ENCODE data around the gene RNF135.
"Not testable (repeated sequence)": the region's sequence is repeated elsewhere in the genome, so short reads cannot be mapped to it uniquely, and the experiment has no call there.

The RNF135 gene, protein sequence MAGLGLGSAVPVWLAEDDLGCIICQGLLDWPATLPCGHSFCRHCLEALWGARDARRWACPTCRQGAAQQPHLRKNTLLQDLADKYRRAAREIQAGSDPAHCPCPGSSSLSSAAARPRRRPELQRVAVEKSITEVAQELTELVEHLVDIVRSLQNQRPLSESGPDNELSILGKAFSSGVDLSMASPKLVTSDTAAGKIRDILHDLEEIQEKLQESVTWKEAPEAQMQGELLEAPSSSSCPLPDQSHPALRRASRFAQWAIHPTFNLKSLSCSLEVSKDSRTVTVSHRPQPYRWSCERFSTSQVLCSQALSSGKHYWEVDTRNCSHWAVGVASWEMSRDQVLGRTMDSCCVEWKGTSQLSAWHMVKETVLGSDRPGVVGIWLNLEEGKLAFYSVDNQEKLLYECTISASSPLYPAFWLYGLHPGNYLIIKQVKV

DNA sequence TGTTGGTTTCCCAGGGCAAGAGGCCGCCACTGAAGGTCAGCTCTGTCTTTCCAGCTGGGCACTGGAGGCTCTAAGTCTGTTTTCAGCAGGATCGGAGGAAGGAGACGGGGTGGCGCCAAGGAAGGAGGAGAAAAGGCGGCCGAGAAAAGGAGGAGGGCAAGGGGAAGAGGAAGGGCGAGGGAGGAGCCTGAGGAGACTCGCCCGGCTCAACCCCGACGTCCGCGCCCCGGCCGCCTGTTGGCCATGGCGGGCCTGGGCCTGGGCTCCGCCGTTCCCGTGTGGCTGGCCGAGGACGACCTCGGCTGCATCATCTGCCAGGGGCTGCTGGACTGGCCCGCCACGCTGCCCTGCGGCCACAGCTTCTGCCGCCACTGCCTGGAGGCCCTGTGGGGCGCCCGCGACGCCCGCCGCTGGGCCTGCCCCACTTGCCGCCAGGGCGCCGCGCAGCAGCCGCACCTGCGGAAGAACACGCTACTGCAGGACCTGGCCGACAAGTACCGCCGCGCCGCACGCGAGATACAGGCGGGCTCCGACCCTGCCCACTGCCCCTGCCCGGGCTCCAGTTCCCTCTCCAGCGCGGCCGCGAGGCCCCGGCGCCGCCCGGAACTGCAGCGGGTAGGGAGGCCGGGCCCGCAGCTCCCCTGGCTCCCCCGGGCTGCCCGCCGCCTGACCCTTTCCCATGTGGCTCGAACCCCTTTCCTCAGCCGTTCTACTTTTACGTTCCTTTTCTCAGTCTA, at the start of gene RNF135:
Gene RNF135 (plus strand): TSS at position 209 of the 737 bp plus-strand sequence. CDS start 35 bp downstream, at position 244.
- peak; percentile 58 for DNase-seq (ENCODE audit: low read depth)

DNA sequence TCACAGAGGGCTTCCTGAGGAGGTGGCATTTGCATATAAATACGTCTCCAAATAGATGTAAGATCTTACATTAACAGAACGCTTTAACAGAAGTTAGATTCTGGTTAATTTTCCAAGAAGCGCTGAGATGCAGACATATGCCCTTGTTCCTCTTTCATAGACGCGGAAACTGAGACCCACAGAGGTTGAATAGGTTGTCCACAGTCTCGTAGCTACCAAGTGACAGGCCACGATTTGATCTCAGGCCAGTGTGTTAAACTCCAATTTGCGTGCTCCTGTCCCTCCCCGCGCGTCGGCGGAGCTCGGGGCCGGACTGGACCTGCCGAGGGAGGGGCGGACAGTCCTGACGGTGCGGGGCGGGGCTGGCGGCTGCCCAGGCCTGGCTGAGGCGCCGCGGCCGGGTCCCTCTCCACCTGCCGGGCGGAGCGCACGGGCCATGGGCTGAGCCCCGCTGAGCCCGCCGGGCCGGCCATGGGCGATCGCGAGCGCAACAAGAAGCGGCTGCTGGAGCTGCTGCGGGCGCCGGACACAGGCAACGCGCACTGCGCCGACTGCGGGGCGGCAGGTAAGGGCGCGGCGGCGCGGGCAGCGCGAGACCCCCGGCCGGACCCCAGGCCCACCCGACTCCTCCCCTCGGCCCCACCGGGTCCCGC, 49.2 kb upstream of the RNF135 start, which contains the start of gene ADAP2:
Gene ADAP2 (plus strand): TSS at position 402 of the 653 bp plus-strand sequence. CDS start 70 bp downstream, at position 472.
- DNase-seq (ENCODE audit: low read depth) = no peak

DNA sequence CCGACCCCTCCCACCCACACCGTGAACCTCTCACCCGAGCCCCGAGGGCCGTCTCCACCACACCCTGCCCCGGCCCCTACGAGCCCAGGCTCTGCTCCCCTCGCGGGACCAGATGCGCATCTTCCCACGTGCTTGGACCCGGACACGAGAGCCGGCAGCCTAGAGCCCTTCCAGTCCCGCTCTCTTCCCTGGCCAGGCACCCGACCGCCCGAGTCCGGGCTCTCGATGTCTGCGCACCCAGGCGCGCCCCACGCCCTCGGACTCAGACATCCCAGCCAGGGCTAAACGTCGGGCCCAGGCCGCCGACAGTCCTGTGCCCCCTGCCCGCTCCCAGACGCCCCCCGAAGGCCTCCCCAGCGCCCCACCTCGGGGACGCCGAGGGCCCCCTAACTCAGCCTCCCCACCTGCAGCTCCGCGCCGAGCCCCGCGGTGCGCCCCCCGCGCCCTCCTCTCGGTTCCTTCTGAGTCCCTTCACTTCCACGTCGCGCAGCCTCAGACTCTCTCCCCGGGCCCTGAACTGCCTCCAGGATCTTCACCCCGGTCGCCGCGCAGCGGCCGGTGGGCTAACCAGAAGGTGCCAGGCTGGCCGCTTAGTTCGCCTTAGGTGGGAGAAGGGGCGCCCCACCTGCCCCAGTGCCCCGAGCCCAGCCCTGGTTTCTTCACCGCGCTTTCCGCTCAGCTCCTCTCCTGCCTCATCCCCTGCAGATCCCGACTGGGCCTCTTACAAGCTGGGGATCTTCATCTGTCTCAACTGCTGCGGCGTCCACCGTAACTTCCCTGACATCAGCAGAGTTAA, 48.4 kb upstream of the RNF135 start:
- no peak for DNase-seq (ENCODE audit: low read depth)

DNA sequence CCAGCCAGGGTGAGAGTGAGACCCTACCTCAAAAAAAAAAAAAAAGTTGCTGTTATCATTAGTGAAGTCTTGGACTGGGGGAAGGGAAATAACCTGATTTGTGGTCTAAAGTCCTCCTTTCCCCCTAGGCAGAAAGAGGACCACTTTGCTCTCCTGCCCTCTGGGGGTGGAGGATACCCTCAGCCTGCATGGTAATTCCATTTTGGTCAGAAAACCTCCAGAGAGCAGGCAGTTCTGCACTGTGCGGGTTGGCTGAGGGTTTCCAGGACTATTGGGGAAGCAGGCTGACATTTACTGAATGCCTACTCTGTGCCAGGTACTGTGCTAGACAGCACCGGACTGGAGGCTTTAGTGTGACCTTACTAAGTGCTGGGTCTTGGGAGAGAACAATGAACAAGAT, 46.5 kb upstream of the RNF135 start:
- DNase-seq (ENCODE audit: low read depth) = no peak

DNA sequence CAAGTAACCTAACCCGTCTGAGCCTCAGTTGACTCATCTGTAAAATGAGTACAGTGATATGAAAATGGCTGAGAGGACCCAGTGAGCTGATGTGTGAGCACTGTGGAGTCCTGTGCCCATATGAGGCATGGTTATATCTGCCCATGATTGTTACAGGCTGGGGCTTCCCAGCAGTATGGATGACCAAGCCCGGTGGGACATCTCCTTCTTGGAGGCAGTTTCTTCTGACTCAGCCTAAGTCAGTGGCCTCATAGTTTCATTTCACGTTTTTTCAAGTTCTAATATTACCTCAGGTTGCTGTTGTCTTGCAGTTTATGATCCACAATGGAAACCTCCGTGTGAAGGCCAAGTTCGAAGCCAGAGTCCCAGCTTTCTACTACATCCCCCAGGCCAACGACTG, 44.3 kb upstream of the RNF135 start:
- no peak for DNase-seq (ENCODE audit: low read depth)

DNA sequence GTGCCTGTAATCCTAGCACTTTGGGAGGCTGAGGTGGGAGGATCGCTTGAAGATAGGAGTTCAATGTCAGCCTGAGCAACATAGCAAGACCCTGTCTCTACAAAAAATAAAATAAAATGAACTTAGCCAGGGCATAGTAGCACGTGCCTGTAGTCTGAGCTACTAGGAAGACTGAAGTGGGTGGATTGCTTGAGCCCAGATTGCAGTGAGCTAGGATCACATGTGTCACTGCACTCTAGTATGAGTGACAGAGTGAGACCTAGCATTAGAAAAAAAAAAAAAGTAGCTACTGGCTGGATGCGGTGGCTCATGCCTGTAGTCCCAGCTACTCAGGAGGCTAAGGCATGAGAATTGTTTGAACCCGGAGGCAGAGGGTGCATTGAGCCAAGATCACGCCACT, 43.1 kb upstream of the RNF135 start:
- DNase-seq (ENCODE audit: low read depth) = no peak

DNA sequence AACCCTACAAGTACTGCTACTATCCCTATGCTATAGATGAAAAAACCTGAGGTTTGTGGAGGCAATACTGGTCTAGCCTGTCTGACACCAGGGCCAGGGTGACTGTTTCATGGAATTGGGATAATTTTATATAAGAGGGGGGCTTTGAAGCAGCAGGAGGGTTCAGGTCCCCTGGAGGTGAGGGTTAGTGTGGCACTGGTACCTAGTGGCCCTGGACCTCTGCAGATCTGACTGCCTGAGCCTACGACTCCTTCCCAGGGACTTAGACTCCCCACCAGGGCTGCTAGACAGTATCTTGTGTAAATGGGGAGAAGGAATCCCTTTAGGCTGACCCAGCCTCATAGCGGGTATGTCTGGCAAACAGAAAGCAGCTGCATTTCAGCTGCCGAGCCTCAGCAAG, 42.3 kb upstream of the RNF135 start:
- DNase-seq (ENCODE audit: low read depth) = no peak

DNA sequence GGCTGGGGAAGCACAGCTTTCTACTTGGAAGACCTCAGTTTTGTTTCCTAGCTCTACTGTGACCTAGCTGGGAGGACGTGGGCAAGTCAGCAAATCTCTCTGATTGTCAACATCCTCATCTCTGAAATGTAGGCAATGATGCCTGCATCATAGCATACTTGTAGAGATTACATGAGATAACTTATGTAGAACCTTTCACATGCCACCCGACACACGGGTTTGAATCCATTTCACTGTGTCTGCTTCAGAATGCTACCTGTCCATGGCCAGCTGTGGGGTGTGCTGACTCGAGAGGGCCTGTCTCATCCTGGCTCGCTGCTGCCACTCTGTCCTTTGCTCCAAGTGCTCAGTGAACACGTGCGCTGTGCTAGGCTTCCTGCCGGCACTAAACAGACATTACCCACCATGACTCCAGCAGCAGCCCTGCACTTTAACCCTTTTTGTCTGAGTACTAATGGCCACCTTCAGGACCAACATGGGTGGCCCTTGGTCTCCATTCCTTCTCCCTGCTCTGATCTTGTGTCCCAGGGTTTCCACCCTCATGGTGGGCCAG, 41.7 kb upstream of the RNF135 start:
- DNase-seq (ENCODE audit: low read depth) = no peak

DNA sequence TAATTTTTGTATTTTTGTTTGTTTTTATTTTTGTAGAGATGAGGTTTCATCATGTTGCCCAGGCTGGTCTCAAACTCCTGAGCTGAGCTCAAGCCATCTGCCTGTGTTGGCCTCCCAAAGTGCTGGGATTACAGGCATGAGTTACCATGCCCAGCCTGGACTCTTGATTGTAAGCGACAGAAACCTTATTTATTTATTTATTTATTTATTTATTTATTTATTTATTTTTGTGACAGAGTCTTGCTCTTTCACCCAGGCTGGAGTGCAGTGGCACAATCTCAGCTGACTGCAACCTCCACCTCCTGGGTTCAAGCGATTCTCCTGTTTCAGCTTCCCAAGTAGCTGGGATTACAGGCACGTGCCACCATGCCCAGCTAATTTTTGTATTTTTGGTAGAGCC, 41.0 kb upstream of the RNF135 start:
- not testable (repeated sequence) for DNase-seq (ENCODE audit: low read depth)

DNA sequence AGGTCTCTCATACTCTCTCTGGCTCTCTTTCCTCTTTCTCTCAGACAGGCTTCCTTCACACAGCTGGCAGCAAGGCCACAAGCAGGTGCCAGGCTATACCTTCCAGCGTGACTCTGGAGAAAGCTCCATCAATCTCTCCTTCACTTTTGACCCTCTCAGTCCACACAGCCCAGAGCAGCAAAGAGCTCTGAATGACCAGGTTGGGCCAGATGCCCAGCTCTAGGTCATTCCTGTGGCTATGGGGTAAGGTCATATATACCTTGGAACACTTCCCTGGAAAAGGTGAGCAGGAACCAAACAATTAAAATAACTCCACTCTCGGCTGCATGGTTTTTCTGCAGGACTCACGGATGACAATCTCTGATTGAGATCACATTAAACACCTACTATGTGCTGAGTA, 40.3 kb upstream of the RNF135 start:
- no peak for DNase-seq (ENCODE audit: low read depth)

DNA sequence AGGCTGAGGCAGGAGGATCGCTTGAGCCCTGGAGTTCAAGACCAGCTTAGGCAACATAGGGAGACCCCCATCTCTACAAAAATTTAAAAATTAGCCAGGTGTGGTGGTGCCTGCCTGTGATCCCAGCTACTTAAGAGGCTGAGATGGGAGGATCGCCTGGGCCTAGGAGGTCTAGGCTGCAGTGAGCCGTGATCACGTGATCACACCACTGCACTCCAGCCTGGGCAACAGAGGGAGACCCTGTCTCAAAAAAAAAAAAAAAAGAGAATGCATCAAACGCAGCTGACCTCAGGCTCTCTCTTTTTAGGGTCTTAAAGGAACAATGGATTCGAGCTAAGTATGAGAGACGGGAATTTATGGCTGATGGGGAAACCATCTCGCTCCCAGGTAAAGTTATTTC, 39.3 kb upstream of the RNF135 start:
- not testable (repeated sequence) for DNase-seq (ENCODE audit: low read depth)

DNA sequence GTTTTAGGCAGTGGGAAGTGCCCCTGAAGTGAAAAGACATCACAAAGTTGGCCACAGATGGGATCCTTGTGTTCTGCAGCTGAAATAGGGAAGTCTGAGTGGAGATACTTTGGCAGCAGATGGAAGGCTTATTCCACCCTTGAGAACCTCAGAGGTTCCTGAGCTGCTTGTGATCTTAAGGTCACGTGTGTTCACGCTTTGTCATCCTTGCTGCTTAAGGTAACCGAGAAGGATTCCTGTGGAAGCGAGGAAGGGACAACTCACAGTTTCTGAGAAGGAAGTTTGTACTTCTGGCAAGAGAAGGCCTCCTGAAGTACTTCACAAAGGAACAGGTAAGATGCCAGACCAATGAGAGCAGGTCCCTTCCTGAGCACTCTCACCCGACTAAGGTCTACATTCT, 36.9 kb upstream of the RNF135 start:
- DNase-seq (ENCODE audit: low read depth) = no peak

DNA sequence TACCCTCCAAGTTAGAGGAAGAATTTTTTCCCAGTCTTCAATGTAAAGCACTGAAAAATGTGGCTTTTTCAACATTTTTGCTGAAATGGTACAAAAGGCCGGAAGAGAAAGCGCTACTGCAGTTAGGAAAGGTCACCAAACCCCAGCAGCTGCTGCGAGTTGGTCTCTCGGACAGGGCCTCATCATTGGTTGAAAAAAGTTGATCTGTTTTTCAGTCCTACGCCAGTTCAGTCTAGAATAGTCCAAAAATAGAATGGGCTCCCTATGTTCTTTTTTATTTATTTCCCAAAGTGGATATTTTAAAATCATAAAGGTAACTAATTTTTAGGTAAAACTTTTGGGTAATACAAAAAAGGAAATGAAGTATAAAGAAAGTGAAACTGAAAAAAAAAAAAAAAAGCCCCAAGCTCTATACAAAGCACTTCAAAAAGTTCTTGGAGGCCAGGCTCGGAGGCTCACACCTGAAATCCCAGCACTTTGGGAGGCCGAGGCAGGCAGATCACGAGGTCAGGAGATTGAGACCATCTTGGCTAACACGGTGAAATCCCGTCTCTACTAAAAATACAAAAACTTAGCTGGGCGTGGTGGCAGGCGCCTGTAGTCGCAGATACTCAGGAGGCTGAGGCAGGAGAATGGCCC, 31.7 kb upstream of the RNF135 start:
- no peak for DNase-seq (ENCODE audit: low read depth)

DNA sequence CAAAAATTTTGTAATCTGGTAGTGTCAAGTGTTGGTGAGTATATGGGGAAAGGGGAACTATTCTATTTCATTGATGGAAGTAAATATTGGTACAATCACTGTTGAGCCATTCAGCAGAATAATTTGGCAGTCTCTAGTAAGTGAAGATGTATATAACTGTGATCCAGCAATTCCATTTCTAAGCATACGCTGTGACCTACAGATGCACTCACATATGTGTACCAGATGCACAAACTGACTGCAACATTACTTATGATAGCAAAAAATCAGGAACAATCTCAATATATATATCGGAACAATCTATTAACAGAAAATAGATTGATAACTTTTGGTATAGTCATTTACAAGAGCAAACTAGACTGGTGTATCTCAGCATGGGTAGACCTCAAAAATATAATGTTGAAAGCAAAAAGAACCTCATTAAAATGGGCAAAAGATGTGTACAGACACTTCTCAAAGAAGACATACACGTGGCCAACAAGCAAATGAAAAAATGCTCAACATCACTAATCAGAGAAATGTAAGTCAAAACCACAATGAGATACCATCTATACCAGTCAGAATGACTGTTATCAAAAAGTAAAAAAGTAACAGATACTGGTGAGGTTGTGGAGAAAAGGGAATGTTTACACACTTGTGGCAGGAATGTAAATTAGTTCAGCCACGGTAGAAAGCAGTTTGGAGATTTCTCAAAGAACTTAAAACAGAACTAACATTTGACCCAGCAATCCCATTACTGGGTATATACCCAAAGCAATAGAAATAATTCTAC, 28.3 kb upstream of the RNF135 start:
- no peak for DNase-seq (ENCODE audit: low read depth)

DNA sequence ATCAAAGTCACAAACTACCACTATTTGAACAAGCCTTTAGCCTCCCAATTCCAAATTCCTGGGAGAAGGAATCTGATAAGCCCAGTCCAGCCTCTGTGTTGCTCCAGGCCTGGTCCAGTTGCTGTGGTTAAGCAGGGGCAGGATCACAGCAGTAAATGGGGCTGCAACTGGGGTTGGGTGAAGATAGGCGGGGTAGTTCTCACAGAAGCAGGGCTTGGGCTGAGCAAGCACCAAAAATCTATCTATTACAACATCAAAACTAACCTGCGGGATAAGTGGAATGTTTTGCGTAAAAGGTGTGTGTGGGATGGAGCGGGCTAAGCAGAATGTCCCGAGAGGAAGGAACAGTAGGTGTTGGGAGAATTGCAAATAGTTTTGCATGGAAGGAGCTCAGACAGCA, 23.0 kb upstream of the RNF135 start:
- no peak for DNase-seq (ENCODE audit: low read depth)

DNA sequence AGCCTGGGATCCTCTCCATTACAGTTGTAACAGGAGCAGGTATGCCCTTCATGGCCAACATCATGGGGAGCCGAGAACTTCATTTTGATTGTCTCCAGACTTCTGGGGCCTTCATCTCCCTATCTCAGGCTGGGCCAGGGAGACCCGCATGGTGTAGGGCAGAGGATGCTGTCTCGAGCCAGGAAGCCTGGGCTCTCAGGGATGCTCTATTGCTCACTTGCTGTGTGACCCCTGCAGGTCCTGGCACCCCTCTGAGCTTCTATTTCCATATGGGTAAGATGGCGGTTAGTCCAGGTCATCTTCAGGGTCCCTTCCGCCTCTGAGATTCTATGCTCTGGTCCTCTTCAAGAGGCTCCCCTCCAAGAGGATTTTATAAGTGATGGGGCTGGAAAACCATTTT, 20.6 kb upstream of the RNF135 start:
- DNase-seq (ENCODE audit: low read depth) = no peak

DNA sequence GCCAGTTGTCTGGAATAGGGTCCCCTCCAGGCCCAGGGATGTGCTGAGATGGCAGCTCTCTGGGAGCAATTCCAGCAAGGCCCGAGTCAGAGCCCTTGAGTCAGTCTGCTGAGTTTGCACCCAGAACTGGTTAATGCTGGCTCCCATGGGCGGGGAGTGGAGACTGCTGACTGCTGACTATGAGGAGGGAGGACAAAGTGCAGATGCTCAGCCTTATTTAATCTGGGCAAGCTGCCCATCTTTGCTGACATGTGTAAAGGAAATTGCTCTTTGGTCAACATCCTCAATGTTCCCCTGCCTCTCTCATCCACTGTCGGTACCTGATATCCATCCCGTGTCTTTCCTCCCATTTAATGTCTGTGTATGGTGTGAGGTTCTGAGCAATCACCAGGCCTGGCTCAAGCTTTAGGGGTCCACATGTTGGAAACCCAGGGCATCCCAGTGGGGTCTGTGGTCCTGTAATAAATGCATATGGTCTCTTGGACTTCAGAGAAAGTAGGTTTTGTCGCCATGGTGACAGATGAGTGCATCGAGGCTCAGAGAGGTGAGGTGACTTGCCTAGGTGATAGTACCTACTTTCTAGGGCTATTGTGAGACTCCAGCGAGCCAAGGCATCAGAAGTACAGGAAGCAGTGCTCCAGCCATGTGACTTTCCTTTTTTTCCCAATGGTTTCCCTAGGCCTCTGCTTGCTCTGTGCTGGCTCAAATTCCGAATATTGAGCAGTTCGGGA, 20.0 kb upstream of the RNF135 start:
- DNase-seq (ENCODE audit: low read depth) = no peak

DNA sequence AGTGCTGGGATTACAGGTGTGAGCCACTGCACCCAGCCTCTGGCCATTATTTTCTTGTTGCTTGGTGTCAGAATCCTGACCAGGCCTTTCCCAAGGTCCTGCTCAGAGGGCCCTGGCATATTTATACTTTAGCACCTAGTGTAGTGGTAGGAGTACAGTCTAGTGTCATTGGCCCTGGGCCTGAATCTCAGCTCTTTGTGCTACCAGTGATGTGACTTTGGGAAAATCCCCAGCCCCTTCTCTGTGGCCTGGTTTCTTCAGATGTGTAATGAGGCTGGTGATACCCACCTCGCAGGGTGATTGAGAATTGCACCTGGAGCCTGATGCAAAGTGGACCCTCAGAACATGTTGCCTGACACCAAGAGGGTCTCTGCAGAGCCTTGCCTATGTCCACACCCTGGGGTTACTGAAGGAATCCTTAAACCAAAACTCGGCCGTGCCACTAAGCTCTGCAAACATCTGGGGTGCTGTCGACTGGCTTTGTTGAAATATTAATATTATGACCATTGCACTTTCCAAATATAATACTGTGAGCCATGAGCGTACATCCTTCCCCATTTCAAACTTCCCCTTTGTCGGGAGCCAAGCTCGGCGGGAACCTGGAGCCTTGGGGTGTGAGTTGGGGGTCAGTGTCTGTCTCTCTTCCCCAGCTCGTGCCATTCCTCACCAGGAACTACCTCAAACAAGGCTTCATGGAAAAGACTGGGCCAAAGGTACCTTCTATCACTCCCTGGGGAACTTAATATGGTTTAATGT, 18.0 kb upstream of the RNF135 start:
- no peak for DNase-seq (ENCODE audit: low read depth)

Measured in activated T-cell treated with anti-CD3 and anti-CD28 coated beads for 48 hours (primary cell).